Stimulated activated CD4-positive, alpha-beta T cell treated with anti-CD3 and anti-CD28 coated beads, Interleukin-4, amount 100 ng/mL, for 4 hours (primary cell): ENCODE results near the gene C1orf141.
"Not testable (repeated sequence)": the region's sequence is repeated elsewhere in the genome, so short reads cannot be mapped to it uniquely, and the experiment has no call there.

Experiments
- DNase-seq, 2 experiments: peaks; one replicate each; pipeline ENCODE4 v3.0.0-alpha.2; 2020

Gene C1orf141

GRCh38 chr1:67141832-67142231 is 7.1 kb upstream of the C1orf141 start:
- DNase-seq, result not testable (repeated sequence)

GRCh38 chr1:67140460-67140859 is 5.7 kb upstream of the C1orf141 start:
- DNase-seq, result no peak

GRCh38 chr1:67138813-67139499 is 4.2 kb upstream of the C1orf141 start:
- DNase-seq, result no peak

- no peak for DNase-seq
Observed at GRCh38 chr1:67137307-67137753, 2.6 kb upstream of the C1orf141 start.

GRCh38 chr1:67135354-67135753 is 584 bp upstream of the C1orf141 start:
- DNase-seq, result no peak

- no peak for DNase-seq
Observed at GRCh38 chr1:67133177-67133576, 1.6 kb downstream of the C1orf141 start.

- DNase-seq, result no peak
Observed at GRCh38 chr1:67130673-67131072, 4.1 kb downstream of the C1orf141 start.

- DNase-seq, result no peak
Observed at GRCh38 chr1:67126974-67127373, 7.8 kb downstream of the C1orf141 start.

GRCh38 chr1:67126111-67126746 is 8.5 kb downstream of the C1orf141 start:
- no peak for DNase-seq

GRCh38 chr1:67124455-67124854 is 10.3 kb downstream of the C1orf141 start:
- no peak for DNase-seq

GRCh38 chr1:67120855-67121619 is 13.7 kb downstream of the C1orf141 start:
- DNase-seq, result no peak

GRCh38 chr1:67118646-67119045 is 16.1 kb downstream of the C1orf141 start:
- no peak for DNase-seq

- DNase-seq, result no peak
Observed at GRCh38 chr1:67118191-67118590, 16.6 kb downstream of the C1orf141 start.

- DNase-seq, result no peak
Observed at GRCh38 chr1:67114162-67114561, 20.6 kb downstream of the C1orf141 start.

GRCh38 chr1:67110352-67110751 is 24.4 kb downstream of the C1orf141 start:
- DNase-seq, result no peak

GRCh38 chr1:67105508-67105907 is 29.3 kb downstream of the C1orf141 start:
- no peak for DNase-seq

GRCh38 chr1:67103548-67103947 is 31.2 kb downstream of the C1orf141 start:
- no peak for DNase-seq

GRCh38 chr1:67100833-67101232 is 33.9 kb downstream of the C1orf141 start:
- no peak for DNase-seq

- no peak for DNase-seq
Observed at GRCh38 chr1:67097305-67097704, 37.5 kb downstream of the C1orf141 start.

- DNase-seq, result no peak
Observed at GRCh38 chr1:67094191-67094590, 40.6 kb downstream of the C1orf141 start.

- no peak for DNase-seq
Observed at GRCh38 chr1:67089685-67090208, 45.0 kb downstream of the C1orf141 start.

- DNase-seq, result no peak
Observed at GRCh38 chr1:67088440-67088839, 46.3 kb downstream of the C1orf141 start.

GRCh38 chr1:67085326-67085725 is 49.4 kb downstream of the C1orf141 start:
- no peak for DNase-seq
